Measurements from ENCODE around the gene SAFB.

SAFB gene

DNA sequence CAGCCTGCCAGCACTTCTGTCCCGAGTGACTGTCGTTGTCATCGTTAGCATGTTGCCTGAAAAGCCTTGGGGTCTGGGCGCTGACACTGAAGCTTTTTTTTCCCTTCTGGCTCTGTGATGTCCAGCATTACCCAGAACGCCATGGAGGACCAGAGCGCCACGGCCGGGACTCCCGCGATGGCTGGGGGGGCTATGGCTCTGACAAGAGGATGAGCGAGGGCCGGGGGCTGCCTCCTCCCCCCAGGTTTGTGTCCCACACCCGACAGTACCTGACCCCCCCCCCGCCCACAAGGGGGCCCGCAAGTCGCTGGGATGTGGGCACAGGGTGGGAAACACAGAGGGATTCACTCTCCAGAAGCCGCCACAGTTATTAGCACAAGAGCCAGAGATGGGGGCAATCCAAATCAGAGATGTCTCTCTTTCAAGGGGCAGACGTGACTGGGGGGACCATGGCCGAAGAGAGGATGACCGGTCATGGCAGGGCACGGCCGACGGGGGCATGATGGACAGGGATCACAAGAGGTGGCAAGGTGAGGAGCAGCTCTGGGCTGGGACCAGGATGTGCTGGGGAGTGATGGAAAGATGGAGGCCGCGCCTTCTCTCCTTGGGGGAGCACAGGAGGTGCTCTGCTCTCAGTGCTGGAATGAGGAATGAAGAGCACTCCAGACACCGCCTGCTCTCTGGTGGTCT, 44.2 kb downstream of the SAFB start:
- no peak for DNase-seq (ENCODE audit: low read depth in 2 of 2)

DNA sequence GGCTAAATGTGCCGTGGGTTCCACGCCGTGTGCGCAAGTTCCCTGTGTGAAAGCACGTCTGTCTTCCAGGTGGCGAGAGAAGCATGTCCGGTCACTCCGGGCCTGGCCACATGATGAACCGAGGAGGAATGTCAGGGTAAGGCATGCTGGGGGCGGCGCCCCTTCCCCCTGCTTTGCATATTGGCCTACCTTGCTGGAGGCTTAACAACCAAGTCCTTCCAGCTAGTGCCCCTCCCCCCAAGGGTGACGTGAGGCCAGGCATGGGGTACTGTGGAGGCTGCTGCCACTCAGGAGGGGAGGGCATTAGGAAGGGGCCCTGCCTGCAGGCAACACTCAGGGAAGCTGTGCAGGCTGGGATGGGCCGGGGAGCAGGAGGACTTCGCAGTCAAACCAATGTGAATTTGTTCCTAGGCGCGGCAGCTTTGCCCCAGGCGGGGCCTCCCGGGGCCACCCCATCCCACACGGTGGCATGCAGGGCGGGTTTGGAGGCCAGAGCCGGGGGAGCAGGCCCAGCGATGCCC, 44.9 kb downstream of the SAFB start:
- DNase-seq (ENCODE audit: low read depth in 2 of 2) = no peak

DNA sequence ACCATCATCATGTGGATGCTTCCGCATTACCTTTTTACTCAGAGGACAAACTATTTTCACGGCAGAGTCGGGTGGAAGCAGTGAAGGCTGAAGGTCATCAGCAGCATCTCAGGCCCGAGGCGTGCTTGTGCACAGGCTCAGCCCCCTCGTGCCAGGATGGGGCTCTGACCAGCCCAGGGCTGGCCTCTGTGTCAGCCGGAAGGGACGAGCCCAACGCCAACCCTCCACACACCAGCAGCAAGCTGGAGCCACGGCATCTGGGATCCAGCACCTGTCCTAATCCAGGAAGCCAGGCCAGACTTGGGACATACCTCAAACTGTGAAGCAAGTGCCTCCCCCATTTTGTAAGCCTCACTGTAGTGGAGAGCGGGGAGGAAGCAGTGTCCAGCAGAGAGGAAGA, 46.3 kb downstream of the SAFB start:
- no peak for DNase-seq (ENCODE audit: low read depth in 2 of 2)

DNA sequence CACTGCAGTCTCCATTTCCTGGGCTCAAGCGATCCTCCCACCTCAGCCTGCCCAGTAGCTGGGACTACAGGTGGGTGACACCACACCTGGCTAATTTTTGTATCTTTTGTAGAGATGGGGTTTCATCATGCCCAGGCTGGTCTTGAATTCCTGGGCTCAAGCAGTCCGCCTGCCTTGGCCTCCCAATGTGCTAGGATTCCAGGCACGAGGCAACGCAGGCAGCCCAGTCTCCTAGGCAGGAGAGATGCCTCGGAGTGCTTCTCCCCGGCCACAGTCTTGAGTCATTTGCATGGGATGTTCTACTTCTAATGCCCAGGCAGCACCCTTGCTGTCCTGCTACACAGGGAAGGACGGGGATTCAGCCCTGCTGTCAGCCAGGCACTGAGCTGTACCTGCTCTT, 48.7 kb downstream of the SAFB start:
- no peak for DNase-seq (ENCODE audit: low read depth in 2 of 2)

DNA sequence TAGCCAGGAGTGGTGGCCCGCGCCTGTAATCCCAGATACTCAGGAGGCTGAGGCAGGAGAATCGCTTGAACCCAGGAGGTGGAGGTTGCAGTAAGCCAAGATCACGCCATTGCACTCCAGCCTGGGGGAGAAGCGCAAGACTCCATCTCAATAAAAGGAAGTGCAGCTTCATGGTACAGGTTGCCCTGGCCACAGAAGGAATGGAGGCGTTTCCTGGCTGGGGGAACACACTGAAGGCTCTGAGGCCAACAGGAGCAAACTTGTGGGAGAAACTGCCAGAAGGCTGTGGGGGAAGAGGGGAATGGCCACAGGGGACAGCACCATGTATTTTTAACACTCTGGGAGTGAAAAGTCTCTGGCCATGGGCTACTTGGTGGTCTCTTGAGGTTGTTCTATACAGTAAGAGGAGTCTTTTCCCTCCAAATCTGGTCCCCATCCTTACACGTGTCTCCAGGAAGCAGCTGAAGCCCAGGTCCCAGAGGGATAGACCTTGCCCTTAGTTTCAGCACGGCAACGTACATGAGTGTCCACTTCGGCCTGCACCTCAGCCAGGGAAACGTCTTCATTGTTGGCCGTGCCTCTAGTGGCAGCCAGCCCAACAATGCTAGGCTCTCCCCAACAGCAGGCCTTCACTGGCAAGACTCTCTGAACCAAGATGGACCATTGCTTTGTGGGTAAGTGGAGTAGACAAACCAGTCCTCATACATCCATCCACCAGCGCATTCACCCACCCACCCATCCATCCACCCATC, 50.0 kb downstream of the SAFB start:
- no peak for DNase-seq (ENCODE audit: low read depth in 2 of 2)

DNA sequence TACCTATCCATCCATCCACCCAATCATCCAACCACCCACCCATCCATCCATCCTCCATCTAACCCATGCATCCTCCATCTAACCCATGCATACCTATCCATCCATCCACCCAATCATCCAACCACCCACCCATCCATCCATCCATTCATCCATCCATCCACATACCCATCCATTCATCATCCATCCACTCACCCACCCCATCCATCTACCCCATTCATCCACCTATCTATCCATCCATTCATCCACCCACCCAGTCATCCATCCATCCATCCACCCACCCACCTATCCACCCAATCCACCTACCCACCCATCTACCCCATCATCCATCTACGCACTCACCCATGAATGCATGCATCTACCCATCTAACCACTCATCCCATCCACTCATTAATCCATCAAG, 50.9 kb downstream of the SAFB start:
- DNase-seq (ENCODE audit: low read depth in 2 of 2) = no peak

DNA sequence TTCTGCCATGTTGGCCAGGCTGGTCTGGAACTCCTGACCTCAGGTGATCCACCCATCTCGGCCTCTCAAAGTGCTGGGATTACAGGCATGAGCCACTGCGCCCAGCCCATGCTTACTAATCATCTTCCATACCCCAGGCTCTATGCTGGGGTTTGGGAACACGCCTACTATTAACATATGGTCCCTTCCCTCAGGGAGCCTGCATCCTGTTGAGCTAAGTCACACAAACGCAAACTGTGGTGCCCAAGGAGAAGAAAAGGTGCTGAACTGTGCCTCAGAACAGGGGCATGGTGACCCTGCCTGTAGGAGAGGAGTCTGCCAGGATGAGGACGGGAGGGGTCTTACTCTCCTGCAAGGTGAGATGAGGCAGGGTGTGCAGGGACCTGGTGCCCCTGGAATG, 51.8 kb downstream of the SAFB start:
- no peak for DNase-seq (ENCODE audit: low read depth in 2 of 2)

DNA sequence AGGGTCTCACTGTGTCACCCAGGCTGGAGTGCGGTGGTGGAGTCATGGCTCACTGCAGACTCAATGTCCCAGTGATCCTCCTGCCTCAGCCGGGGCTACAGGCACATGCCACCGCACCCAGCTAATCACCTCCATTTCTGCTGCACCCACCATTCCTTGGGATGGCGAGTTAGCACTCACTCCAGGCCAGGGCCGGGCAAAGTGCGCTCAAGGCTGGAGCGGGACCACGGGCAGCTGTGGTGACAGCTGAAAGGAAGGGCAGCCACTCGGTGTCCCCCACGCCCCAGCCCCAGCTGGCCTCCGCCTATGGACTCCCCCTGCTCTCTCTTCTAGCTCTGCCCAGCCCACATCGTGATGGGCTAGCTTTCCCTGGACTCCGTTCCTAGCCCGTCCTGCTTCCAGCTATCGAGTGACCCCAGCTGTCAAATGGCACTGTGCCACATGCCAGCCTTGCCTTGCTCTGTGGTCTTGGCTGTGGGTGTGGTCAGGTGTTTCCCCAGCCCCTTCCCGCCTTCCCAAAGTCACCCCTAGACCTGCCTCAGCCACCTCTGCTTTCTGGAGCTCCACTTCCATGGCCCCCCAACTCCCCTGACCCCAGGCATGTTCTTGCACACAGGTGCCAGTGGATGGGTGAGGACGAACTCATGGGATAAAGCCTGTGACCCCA, 53.4 kb downstream of the SAFB start:
- no peak for DNase-seq (ENCODE audit: low read depth in 2 of 2)

DNA sequence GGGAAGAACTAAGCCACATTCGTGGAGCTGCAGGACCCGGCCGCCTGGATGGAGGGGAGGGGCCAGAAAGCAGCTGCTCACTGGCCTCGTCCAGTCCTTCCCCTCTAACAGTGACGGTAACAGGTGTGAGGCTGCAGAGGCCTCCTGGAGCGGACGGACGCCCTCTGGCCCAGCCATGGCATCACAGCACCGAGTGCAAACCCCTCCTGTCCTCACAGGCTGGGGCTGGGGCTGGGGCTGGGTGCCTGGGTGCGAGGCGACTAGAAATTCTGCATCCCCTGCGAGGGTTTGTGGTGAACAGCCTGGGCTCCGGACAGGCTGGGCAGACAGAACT, 53.9 kb downstream of the SAFB start:
- DNase-seq (ENCODE audit: low read depth in 2 of 2) = no peak

DNA sequence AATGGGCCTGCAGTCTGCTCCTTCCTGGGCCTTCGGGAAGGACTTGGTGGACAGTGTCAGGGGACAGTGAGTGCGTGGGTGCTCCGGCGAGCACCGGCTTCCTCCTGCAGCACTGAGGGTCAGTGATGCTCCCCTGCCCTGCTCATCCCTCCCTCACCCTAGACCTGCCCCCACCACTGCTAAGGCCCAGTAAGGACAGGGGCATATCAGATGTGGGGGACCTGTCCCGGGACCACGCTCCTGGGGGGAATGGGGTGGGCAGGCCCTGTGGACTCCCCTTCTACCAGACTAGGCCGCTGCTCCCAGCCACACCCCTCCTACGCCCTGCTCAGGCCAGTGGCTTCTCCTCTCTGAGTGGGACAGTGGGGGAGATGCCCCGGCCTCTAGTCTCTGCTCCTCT, 54.3 kb downstream of the SAFB start:
- no peak for DNase-seq (ENCODE audit: low read depth in 2 of 2)

DNA sequence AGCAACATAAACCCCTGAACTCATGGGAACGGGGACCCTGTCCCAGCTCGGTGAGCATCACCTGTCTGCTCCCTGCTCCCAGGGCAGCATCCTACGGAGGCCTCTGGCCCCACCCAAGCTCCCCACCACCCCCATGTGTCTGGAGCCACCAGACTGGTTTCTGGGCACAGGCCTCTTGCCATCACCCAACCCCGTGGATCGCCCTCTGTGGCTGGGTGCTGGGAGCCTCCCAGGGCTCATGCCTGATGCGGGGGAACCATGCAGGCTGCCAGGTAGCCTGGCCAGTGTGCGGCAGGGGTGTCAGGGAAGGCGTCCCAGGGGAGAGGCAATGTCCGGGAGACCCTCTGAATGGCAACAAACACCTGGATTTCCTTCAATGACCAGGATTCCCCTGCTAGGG, 54.7 kb downstream of the SAFB start:
- no peak for DNase-seq (ENCODE audit: low read depth in 2 of 2)

DNA sequence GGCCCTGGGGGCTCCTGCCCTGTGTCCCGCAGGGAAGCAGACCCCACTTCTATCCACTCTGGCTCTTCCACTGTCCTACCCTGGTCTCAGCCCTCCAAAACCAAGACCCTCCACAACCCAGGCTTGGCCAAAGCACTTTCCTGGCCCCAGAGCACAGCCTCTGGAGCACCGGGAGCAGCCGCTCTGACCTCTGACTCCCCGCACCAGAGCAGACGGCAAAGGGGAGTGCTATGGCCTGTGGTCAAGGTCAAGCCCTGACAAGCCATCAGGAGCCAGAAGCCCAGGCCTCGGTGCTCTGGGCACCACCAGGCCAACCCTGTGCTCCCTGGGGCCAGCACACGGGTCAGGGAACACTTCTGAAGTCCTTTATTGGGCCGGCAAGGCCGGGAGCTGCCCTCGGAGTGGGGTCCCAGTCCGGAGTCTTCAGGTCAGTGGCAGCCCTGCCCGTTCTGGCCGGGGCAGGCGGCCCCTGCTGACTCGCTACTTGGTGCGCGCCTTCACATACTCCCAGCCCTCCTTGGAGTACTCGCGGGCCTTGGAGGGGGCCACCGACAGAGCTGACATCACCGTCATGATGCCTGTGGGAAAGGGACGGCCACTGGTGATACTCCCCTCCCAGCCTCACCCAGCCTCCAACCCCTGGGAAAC, 55.3 kb downstream of the SAFB start:
- no peak for DNase-seq (ENCODE audit: low read depth in 2 of 2)

DNA sequence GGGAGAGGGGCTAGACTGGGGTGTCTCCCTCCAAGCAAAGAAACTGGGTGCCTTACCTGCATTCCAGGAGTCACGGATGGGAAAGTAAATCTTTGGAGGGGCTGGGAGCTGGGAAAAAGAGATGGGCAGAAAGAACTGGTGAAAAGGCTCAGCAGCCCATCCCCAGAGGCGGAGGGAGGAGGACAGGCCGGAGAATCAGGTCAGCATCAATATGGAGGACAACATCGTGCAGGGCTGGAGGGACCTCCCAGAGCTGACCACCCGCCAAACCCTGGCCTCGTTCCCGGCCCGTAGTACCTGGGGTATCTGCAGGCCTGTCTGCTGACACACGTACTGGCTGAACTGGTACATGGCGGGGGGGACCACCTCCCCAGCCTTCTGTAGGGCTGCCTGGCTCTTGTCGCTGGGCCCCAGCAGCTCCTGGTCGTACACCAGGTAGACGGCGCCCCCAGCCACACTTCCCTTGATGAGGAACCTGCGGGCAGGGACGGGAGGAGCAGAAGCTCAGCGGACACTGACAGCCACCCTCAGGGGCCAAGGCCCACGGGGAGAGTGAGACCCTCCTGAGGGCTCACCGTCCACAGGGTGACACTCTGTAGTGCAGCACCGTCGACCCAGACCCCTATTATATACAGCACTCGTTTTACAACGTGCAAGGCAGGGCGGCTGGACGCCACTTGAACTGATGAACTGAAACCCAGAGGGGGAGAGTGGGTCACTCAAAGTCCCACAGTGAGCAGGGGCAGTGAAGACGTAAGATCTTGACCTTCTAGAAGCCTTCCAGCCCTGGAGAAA, 56.6 kb downstream of the SAFB start:
- DNase-seq (ENCODE audit: low read depth in 2 of 2) = no peak

DNA sequence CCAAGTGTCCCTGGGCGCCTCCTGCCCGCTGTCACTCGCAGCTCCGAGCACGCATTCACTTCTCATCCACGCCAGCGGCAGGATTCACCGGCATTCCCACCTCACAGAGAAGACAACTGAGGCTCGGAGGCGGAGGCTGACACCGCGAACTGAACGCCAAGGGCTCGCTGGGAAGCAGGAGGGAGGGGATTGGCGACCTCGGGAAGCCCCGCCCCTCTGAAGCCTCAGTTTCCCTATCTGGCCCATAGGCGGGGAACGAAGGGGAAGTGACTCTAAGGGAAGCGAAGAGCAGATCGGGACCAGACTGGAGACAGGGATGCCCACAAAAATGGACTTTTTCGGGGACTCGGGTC, 57.2 kb downstream of the SAFB start:
- DNase-seq (ENCODE audit: low read depth in 2 of 2) = no peak

DNA sequence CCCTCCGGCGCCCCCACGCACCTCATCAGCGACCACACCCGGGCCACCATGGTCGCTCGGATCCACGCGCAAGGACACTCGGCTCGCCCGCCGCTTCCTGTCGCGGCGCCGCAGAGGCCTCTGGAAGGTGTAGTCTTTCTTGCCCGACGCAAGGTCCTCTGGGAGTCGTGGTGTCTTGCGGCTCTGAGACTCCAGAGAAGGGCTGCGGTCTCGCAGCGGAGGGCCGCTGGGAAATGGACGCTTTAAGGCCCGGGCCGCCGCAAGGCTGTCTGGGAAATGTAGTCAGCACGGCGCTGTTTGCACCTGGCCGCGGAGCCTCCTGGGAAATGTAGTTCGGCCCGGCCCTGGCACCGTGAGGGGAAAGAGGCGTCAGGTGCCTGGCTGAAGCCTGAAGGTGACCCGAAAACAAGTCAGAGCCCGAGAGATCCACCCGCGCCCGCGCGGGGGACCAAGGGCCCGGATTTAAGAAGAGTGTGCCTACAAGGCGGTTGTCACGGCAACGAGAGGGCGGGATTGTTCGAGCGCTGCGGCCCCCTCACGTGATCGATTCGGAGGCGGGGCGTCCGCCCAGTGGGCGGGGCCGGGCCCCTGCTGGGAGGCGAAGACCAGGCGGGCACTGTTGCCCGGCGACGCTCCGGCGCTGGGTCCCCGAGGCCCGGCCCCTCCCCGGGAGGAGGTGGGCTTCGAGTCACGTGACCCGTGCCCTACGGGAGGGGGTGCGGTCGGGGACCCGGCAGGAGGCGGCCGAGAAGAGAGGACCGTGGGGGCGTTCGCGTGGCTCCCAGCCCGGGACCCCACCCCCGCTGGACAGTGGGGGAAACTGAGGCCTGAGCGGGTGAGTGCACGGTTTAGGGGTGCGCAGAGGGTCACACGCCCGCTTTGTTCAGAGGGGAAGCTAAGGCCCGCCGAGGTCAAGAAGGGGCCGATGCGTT, 57.8 kb downstream of the SAFB start, which contains the start of the genes HSD11B1L and MICOS13:
Gene HSD11B1L (plus strand): TSS at position 591 of the 932 bp plus-strand sequence. CDS start 3,806 bp downstream, outside the sequence.
Gene MICOS13 (minus strand): TSS at position 80 of the 932 bp plus-strand sequence. CDS start 30 bp downstream, at position 50.
- DNase-seq (ENCODE audit: low read depth in 2 of 2) = peak; percentile 97 to 98

DNA sequence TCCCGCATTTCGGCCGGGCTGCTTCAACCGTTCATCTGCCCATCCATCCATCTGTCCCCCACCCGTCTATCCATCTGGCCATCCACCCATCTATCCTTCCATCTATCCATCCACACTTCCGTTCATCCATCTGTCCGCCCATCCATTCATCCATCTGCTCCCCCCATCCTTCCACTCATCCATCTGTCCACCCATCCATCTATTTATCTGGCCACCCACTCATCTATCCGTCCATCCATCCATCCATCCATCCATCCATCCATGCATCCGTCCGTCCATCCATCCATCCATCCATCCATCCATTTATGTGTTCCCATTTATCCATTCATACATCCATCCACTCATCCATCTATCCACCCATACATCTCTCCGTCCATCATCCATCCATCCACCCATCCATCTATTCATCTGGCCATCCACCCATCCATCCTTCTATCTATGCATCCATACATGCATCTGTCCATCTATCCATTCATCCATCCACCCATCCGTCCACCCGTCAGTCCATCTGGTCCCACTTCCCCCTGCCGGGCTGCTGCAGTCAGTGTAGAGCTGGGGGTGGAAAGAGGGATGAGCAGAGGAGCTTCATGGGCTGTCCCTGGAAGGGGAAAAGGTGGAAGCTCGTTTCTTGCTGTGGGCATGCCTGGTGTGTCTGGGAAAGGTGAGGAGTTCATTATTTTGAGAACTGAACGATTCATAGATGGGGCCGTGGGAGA, 58.7 kb downstream of the SAFB start:
- no peak for DNase-seq (ENCODE audit: low read depth in 2 of 2)

DNA sequence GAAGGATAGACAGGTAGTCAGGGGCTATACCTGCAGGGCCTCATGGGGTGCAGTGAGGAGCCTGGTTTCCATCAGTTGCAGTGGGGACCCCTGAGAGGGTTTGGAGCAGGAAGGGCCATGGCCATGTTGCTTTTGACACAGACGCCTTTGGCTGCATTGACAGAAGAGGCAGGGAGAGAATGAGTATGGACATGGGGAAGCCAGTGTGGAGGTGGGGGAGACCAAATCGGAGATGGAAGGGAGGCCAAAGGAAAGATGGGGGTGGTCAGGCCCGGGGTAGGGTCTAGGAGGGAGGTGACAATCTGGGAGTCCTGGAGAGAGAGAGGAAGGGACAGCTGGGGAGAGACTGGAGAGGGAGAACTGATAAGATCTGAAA, 59.2 kb downstream of the SAFB start:
- DNase-seq (ENCODE audit: low read depth in 2 of 2) = no peak

DNA sequence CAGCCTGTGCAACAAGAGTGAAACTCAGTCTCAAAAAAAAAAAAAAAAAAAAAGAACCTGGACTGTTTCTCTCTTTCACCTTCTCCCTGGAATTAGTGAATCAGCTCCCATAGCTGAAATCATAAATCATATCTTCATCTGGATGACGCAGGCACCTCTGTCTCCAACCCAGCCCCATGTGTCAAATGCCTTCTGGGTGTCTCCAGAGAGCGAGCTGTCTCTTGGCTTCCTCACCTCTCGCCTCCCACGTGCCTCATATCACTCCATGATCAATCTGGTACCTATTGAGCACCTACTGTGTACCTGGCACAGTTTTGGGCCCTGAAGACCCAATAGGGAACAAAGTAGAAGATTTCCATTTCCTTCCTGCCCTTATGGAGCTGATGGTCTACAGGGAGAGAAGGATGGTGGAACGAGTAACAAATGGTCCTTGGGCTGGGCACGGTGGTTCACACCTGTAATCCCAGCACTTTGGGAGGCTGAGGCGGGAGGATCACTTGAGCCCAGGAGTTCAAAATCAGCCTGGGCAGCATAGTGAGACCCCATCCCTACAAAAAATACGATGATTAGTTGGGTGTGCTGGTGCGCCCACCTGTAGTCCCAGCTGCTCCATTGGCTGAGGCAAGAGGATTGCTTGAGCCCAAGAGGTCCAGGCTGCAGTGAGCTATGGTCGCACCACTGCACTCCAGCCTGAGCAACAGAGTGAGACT, 60.4 kb downstream of the SAFB start:
- no peak for DNase-seq (ENCODE audit: low read depth in 2 of 2)

Data from stimulated activated CD8-positive, alpha-beta memory T cell treated with anti-CD3 and anti-CD28 coated beads, Interleukin-7, amount 100 ng/mL, for 4 hours (primary cell).